Activated gamma-delta T cell treated with Interleukin-2 at 50 U/mL for 16 hours (primary cell): ENCODE data around the gene RC3H1.
"Not testable (repeated sequence)": the region's sequence is repeated elsewhere in the genome, so short reads cannot be mapped to it uniquely, and the experiment has no call there.

Source experiments
- DNase-seq: peaks from one replicate; pipeline ENCODE4 v3.0.0-alpha.2; 2020

RC3H1 gene

DNA sequence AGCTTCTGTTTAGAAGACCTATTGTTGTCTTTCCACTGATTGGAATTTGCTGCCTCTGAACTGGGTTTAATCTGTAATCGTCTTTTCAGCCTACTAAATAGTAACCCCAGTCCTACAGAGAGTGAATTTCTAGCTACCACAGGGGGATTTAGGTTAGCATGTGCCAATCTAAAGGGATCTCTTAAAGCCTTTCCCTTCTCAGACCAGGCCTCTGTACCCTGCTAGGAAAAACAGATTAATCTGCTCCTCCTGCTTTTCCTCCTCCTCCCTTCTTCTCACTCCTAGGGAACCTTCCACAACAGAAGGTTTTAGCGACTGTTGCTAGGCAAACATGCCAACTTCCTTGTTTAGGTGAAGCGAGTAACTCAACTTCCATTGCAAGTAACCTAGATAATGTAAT is 1.3 kb upstream of the RC3H1 start:
- DNase-seq = no peak

DNA sequence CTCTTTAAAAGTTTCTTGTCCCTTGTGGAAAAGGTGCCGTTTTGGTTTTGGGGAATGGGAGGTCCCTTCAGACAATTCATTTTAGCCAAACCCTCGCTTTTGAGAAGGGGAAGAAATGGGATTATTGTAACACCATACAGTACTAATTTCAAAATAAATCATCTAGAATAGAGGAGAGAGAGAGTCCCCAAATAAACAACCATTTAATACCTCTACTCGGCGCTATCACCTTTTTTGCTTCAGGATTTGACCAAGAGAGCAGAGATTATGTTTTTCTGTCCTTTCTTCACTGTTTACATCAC is 770 bp upstream of the RC3H1 start:
- no peak for DNase-seq

DNA sequence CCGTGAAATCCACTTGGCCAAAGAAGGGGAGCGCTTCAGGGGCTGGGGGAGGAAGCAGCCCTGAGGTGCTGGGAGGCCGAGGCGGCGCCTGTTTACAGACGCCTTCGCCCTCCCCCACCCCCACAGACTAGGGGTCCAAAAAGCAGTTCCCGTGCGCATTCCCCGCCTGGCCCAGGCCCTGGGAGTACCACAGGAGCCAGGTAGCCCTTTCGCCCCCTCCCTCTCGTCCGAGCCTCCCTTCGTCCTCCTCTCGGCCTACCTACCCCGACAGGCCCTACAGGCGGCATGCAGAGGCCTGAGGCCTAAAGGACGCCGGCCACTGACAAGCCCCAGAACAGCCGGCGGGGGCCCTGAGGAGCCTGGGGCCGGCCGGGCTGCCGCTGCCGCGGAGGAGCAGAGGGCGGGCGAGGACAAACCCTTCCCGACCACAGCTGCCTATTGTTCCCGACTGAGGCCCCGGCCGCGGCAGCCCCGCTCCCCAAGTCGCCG is 522 bp downstream of the RC3H1 start:
- DNase-seq = peak; percentile 42

DNA sequence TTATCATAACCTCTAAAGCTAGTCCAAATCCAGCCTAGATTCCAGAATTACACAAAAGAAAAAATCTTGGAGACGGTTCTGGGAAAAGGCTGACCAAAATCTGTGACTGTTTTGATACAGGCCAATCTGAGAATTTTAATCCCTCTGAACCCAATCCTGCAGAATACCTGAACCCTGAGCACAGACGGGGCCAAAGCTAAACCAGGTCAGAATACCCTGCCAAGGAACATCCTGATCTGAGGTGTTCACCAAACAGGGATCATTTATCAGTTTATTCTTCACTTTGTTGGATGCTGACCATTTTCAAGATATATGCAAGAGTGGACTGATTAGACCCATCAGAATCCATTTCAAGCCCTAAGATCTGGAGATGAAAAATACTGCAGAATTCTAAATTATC is 3.6 kb downstream of the RC3H1 start:
- no peak for DNase-seq

DNA sequence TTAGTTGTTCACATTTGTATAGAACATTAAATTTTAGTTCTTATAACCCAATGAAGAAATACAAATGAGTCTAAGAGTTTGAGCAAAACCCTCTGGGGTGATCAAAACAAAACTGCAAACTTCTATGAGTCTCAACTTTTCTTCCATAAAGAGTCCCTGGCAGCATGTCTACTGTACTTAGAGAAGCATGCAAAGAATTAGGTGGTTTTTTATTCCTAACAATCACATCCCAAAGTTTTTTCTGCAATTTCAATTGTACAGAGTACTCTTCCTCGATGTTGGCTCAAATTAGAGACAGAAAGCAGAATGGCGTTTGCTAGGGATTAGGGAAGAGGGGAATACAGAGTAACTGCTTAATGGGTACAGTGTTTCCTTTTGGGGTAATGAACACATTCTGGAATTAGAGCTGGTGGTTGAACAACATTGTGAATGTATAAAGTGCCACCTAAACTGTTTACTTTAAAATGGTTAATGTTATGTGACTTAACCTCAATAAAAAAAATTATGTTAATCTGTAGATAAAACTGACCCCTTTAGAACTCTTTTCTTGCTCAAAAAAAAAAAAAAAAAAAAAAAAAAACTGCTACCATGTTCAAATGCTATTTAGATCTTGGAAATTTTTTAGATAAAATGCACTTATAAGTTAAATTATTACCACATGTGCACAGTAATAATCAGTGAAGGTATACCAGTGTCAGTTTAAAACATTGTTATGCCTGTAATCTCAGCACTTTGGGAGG is 4.8 kb downstream of the RC3H1 start:
- DNase-seq = no peak

DNA sequence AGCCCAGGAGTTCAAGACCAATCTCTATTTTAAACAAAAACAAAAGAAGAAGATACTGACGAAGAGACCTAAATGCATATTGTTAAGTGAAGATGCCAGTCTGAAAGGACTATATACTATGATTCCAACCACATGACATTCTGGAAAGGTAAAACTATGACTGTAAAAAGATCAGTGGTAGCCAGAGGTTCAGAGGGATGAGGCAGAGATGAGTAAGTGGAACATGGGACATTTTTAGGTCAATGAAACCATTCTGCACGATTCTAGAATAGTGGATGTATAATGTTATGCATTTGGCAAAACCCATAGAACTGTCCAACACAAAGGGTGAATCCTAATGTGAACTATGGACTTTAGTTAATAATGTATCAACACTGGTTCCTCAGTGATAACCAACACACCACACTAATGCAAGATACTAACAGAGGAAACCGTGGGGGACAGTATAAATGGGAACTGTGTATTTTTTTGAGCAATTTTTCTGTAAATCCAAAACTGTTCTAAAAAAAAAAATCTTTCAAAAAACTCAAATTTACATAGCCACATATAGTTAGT is 8.2 kb downstream of the RC3H1 start:
- DNase-seq = no peak

DNA sequence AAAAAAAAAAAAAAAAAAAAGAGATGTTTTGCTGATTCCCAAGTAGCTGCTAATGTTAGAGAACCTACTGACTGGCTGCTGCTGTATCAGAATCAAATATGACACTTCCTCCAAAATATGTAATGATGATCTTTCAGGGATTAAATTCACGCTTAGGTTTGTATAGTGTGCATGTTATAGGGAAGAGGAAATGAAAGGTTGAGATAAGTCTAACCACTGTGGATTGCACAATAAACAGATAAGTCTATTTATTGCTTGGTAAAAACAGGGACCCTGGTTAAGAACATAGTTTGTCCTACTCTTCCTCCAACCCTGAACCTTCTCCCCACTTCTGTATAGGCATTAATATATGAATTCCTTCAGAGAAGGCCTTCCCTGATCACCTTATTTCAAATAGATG is 13.2 kb downstream of the RC3H1 start:
- no peak for DNase-seq

DNA sequence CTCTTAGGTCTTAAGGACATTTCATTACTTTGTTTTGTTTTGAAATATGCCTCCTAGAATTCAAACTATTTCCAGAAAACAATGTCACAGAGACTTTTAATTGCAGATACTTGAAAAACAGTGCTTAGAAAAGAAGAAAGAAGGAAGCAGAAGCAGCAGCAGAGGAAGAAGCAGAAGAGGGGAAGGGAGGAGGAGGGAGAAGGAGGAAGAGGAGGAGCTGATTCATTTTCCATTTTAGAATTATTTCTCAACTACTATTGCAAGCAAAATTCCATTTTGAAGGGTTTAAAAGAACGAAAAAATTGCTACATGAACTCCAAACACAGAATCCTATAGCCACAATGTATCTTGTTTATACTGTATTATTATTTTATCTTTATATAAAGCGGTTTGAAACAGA is 13.9 kb downstream of the RC3H1 start:
- DNase-seq = no peak

DNA sequence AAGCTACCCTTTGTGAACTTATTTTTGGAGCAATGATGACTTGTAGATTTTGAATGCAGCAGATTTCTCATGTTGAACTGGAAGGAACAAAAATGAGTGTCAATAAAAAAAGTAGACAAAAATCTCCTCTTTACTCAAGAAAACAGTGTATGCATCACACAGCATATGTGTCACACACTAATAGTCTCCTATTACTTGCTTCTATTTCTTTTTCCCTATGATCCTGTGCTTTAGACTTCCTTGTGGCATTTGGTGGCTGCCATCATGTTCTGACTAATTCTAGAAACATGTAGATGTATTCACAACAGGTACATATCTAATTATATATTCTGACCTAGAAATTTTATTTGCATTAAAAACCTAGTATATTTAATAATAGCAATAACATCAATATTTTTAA is 14.3 kb downstream of the RC3H1 start:
- DNase-seq = no peak

DNA sequence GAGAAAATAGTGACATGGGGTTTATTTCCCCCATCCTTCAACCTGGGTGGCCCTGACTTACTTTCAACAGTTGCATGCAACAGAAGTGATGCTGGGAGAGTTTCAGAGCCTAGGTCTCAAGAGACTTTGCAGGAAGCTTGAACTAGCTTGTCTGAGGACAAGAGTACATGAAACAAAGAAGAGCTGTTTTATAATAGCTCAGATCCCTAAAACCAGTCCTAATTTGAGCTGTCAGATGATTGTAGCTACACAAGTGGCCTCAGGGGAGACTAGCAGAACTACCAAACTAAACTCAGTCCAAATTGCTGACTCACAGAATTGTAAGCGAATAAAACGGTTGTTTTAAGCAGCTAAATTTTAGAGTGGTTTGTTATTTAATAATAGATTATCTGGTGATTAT is 17.1 kb downstream of the RC3H1 start:
- DNase-seq = no peak

DNA sequence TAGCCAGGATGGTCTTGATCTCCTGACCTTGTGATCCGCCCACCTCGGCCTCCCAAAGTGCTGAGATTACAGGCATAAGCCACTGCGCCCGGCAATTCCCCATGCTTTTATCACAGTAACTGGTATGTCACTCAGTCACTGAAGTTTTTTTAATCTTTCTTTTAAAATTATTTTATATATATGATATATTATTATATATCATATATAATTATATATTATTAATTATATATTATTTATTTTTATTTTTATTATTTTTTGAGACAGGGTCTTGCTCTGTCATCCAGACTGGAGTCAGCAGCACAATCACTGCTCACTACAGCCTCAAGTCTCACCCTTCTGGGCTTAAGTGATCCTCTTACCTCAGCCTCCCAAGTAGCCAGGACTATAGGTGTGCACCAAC is 18.3 kb downstream of the RC3H1 start:
- DNase-seq = no peak

DNA sequence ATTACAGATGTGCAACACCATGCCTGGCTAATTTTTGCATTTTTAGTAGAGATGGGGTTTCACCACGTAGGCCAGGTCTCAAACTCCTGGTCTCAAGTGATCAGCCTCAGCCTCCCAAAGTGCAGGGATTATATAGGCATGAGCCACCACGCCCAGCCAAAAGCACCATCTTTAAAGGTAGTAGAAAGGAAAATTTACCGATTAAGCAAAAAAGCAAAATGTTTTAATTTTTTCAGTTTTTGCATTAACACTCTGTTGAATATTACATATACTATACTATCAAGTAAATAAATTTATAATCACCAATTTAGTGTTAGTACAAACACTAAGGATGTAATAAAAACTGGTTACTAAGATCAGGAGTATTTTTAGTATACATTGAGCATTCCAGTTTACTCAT is 20.6 kb downstream of the RC3H1 start:
- no peak for DNase-seq

DNA sequence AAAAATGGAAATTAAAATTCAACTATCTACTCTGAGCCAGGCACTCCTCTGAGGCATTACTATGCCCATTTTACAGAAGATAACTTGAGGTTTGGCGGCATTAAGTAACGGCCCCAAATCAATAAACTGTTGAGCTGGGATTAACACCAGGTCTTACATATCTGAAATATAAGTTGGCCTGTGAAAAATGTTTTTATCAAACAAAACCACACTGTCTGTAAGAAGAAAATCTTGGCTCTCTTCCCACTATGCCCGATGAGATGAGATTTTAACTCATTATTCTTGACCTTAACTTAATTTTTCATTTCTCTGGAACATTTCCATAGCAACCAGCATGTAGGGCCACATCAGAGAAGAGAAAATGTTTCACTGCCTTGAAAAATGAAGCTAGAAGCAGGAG is 21.8 kb downstream of the RC3H1 start:
- no peak for DNase-seq

DNA sequence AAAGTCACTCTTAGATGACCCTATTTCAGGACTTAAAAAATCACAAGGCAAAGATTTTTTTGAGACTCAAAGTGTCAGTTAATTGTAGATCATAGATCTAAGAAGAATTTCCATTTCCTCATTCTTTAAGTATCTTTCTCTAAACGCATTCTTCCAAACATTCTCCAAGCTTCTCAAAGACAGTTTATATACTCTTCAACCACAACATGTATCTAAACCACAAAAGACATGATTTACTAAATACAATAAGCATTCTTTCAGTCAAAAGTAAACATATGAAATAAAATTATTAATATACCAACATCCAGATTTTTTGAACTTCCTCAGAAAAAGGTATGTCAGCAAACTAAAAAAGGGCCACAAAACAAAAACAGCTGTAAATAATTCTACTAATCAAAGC is 24.4 kb downstream of the RC3H1 start:
- DNase-seq = no peak

DNA sequence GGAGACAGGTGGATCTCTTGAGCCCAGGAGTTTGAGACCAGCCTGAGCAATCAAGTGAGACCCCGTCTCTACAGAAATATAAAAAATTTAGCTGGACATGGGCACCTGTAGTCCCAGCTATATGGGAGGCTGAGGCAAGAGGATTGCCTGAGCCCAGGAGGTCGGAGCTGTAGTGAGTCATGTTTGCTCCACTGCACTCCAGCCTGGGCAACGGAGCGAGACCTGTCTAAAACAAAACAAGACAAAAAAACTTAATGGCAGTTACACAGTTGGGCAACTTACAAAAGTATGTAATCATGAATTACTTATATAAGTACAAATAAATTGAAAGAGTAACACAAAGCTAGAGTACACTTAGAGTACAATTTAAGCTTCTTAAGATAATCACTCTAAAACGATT is 25.2 kb downstream of the RC3H1 start:
- no peak for DNase-seq

DNA sequence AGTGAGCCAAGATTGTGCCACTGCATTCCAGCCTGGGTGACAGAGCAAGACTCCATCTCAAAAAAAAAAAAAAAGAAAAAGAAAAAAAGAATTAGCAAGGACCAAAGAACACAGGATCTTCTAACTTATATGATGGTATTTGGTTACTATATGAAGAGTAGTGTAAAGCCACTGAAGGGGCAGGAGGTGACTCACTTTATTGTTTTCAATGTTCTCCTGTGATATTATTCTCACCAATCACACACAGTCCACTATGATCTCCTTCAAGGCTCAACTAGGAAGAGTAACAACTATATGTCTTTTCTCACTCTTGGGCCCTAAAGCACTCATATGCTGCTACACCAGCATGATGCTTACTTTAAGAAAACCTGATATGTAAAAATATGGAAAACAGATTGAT is 26.7 kb downstream of the RC3H1 start:
- no peak for DNase-seq

DNA sequence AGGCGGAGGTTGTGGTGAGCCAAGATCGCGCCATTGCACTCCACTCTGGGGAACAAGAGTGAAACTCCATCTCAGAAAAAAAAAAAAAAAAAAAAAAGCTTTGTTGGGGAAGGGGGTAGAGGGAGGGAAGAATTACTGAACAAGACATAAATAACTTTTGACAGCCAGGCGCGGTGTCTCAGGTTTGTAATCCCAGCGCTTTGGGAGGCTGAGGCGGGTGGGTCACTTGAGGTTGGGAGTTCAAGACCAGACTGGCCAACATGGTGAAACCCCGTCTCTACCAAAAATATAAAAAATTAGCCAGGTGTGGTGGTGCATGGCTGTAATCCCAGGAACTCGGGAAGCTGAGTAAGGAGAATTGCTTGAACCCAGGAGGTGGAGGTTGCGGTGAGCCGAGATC is 28.2 kb downstream of the RC3H1 start:
- not testable (repeated sequence) for DNase-seq

DNA sequence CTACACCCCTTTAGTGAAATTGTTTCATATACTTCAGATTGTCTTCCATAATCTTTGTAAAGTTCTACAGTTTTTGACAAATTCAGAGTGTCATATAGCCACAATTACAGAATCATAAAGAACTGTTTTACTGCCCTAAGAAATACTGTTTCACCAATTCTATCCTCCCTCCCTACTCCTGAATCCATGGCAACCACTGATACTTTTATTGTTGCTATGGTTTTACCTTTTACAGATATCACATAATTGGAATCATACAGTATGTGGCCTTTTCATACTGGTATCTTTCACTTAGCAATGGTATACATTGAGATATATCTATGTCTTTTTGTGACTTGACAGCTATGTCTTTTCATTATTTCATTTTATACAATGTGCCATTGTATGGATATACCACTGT is 34.1 kb downstream of the RC3H1 start:
- no peak for DNase-seq

DNA sequence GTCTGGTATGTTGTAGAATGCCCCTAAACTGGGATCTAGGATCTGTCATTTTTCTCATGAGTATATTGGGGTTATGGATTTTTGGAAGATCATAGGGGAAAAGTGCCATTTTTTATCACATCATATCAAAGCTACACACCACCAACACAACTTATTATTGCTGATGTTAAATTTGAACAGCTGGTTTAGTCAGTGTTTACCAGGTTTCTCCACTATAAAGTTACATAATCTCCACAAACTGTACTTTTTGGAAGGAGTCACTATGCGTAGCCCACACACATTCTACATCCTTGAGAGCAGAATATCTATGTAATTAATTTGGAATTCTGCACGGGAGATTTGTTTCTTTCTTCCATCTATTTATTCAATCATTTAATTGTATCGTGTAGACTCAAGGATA is 35.2 kb downstream of the RC3H1 start:
- DNase-seq = no peak

DNA sequence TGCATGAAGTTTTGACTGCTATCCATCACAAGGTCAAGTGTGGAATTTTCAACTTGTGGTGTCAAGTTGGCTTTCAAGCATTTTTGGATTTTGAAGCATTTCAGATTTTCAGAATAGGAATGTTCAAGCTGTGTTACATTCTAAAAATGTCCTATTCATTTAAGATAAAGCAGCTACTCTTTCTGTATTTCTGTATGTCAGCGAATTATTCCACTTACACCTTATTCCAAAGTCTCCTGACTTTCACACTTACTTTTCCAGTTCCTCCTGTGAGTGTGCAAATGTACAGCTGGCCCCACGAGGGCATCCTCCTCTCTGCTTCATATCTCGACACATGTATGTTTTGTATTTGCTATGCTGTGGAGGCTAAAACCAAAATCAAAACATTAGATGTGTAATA is 51.9 kb downstream of the RC3H1 start:
- no peak for DNase-seq

DNA sequence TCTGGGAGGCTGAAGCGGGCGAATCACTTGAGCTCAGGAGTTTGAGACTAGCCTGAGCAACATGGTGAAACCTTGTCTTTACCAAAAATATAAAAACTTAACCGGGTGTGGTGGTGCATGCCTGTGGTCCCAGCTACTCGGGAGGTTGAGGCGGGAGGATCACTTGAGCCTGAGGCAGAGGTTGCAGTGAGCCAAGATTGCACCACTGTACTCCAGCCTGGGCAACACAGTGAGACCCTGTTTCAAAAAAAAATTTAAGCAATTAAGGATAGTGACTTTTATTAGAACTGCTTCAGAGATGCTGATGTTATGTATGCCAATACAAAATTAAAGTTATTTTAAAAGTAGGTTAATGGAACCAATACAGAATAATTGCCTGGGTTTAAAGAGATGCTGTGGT is 56.3 kb downstream of the RC3H1 start:
- DNase-seq = not testable (repeated sequence)

DNA sequence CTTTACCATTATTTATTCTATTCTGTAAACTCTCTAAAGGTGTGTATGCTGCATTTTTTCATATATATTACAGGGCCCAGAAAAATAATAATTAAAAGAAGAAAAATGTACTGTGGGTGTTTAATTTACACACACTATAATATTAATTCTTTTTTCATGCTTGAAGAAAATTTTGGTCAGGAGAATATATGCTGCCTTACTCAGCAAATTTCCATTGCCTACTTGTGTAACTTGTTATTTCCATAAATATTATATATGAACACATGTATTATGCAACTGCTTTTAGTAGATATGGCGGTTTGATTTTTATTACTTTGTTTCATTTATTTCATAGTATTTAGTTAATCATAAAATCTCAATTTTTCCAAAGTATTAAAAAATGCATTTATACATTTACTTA is 58.7 kb downstream of the RC3H1 start:
- no peak for DNase-seq

DNA sequence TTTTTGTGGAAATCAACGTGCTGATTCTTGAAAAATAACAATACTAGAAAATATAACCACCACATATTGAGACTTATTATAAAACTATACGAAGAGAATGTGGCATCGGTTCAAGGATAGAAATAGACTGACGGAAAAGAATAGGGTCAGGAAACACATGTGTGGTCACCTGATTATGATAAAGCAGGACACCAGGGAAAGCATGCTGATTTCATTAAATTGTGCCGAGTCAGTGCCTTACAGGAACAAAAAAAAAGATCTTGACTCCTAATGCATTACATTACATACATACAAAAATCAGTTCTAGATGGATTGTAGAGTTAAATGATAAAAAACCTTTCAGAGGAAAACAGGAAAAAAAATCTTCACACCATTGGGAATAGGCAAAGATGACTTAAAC is 61.5 kb downstream of the RC3H1 start:
- DNase-seq = no peak

DNA sequence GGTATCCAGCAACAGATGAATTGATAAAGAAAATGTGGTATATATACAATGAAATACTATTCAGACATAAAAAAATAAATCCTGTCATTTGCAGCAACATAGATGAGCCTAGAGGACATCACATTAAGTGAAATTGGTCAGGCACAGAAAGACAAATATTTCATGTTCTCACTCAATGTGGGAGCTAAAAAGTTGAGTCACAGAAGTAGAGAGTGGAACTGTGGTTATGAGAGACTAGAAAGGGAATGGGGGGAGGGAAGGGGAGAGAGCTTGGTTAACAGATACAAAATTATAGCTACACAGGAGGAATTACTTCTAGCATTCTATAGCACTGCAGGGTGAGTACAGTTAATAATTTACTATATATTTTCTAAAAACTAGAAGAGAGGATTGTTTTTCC is 68.0 kb downstream of the RC3H1 start:
- no peak for DNase-seq

DNA sequence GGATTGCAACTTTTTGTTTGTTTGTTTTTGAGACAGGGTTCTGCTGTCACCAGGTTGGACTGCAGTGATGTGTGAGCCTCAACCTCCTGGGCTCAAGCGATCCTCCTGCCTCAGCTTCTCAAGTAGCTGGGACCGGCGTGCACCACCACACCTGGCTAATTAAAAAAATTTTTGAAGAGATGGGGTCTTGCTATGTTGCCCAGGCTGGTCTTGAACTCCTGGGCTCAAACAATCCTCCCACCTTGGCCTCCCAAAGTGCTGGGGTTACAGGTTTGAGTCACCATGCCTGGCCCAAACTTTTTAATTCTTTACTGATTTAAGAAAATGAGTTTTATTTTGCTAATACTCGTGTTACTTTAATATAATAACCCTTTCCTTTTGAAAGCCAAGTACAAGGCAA is 73.6 kb downstream of the RC3H1 start:
- DNase-seq = no peak
